ENCODE results near the gene HIPK4. TPM values are rescaled to one million over a fixed set of nuclear protein-coding genes. Genes with fewer than 3 reads are reported as not detected.

Gene HIPK4
- total and polyA plus RNA-seq, 9 of the 15 experiments (the other 6 are each of a cell fraction or from before 2014, with no cell fraction given): 0.06 to 0.09 TPM; not detected in 7

GRCh38 chr19:40413291-40413845 is 23.4 kb upstream of the HIPK4 start, which contains the start of gene PRX:
TSS of gene PRX (minus strand) at chr19:40413378. CDS start at chr19:40407932, 5,446 bp downstream.
- H2AFZ ChIP-seq (ENCODE audit: low read depth, low read length): peak within 1 kb of the TSS; percentile 41; the same call in 1 of the 2 replicates
- in situ Hi-C loops (cut with MboI) (no loop called here), intact Hi-C loops (cut with micrococcal nuclease) (no loop called here)
- peak within 1 kb of the TSS in 1 of 2 experiments; percentile 60; a peak in 2 of 4 replicates for H3K9ac ChIP-seq (ENCODE audit: insufficient read depth in 1 of 2, low read depth in 2 of 2, low read length in 2 of 2)
- H3K79me2 ChIP-seq (ENCODE audit: control insufficient read depth, insufficient read depth, low read length): no peaks in the 10 kb centered on the region
- WGBS (ENCODE audit: insufficient coverage, low coverage, missing lambda C conversion rate): 67% methylated on average over 13 of the region's 18 CpGs
- H4K20me1 ChIP-seq (replicated peaks; ENCODE audit: control insufficient read depth, insufficient read depth, low read length): no peaks in the 10 kb centered on the region
- POLR2A ChIA-PET: interaction anchor here (1.0 to 2.0 kb wide), 6 partner anchors 8 to 38 kb away, joined by 3 to 6 read pairs (median 5); no protein-coding TSS in a partner anchor
- H3K27me3 ChIP-seq (ENCODE audit: control insufficient read depth in 2 of 2, insufficient read depth in 2 of 2, low read length in 2 of 2): no peaks in the 10 kb centered on the region
- H3K4me3 ChIP-seq: no peak within 1 kb of the TSS
- no peaks in the 10 kb centered on the region for H3K9me1 ChIP-seq (ENCODE audit: control insufficient read depth, insufficient read depth, low read length)
- no TSS peak for BruUV-seq (replicated peaks)
- peaks cover 28 to 58% of the 10 kb centered on the region in 2 experiments for H3K4me1 ChIP-seq (replicated peaks in 1 of 2; ENCODE audit: control insufficient read depth in 2 of 2, insufficient read depth in 2 of 2, low read length in 2 of 2)
- no peaks in the 10 kb centered on the region for H3K9me3 ChIP-seq (replicated peaks; ENCODE audit: control insufficient read depth, insufficient read depth, low read depth, low read length)
- CTCF ChIA-PET (ENCODE audit: low intra/inter-chr PET ratio): no interaction called here
- no peak within 1 kb of the TSS for H3K4me2 ChIP-seq (ENCODE audit: insufficient read depth, low read length)
- no peak for FAIRE-seq
- H3K36me3 ChIP-seq (ENCODE audit: control insufficient read depth, insufficient read depth, low read length): no peaks in the 10 kb centered on the region
- ATAC-seq: no peak
- peak; percentile 27 to 56 (median 54) for DNase-seq (ENCODE audit: extremely low read depth in 1 of 4, low spot score in 3 of 4)
- H3K27ac ChIP-seq (ENCODE audit: extremely low read depth, low read depth, low read length): no peak within 1 kb of the TSS
- TF ChIP-seq EGR1 (conservative IDR thresholded peaks at IDR 0.05): 0 out of 2 replicates have a peak, but pooled peaks have one; percentile 13
- TF ChIP-seq ZBTB34 (CRISPR knock-in tag; IDR thresholded peaks at IDR 0.05): no peak
- no peak for TF ChIP-seq ATF7 (IDR thresholded peaks at IDR 0.05)
- 0 out of 2 replicates have a peak, but pooled peaks have one; percentile 22 for TF ChIP-seq KHSRP (IDR thresholded peaks at IDR 0.05)
- TF ChIP-seq ZZZ3 (IDR thresholded peaks at IDR 0.05): no peak
- TF ChIP-seq NFE2L1 (tag; IDR thresholded peaks at IDR 0.05; ENCODE audit: borderline replicate concordance, low read depth): no peak
- TF ChIP-seq ZNF778 (CRISPR knock-in tag; IDR thresholded peaks at IDR 0.05): no peak
- TF ChIP-seq TCFL5 (CRISPR knock-in tag; conservative IDR thresholded peaks at IDR 0.05): no peak
- no peak for TF ChIP-seq CBX3 (IDR thresholded peaks at IDR 0.05; ENCODE audit: borderline replicate concordance in 1 of 2, low read length in 2 of 2)
- no peak for TF ChIP-seq GATAD2A (IDR thresholded peaks at IDR 0.05)
- TF ChIP-seq MEF2A (IDR thresholded peaks at IDR 0.05; ENCODE audit: control insufficient read depth, low read depth, low read length): no peak
- TF ChIP-seq CBX8 (IDR thresholded peaks at IDR 0.05; ENCODE audit: borderline replicate concordance, extremely low read depth, low read depth, low read length, poor library complexity, severe bottlenecking): no peak
- TF ChIP-seq SFPQ (IDR thresholded peaks at IDR 0.05; ENCODE audit: low read depth, low read length): no peak
- no peak for TF ChIP-seq ZNF584 (CRISPR knock-in tag; IDR thresholded peaks at IDR 0.05; ENCODE audit: low read depth)
- TF ChIP-seq ATF3 (IDR thresholded peaks at IDR 0.05): peak; percentile 69
- TF ChIP-seq ATF3 (CRISPR knock-in tag; conservative IDR thresholded peaks at IDR 0.05): no peak
- peak; percentile 46; the same call in 1 of the 2 replicates for TF ChIP-seq ZBTB7A (IDR thresholded peaks at IDR 0.05; ENCODE audit: borderline replicate concordance, control insufficient read depth, low read depth, low read length)
- no peak for TF ChIP-seq ZNF717 (CRISPR knock-in tag; IDR thresholded peaks at IDR 0.05)
- TF ChIP-seq KAT2B (IDR thresholded peaks at IDR 0.05; ENCODE audit: low read depth, low read length): no peak

Data from K562 (cell line).